Endothelial cell of umbilical vein (primary cell): ENCODE measurements around the gene ITPR2. TPM values are rescaled to one million over a fixed set of nuclear protein-coding genes. Genes with fewer than 3 reads are reported as not detected.
A peak's percentile ranks its signal among the peaks of the same experiment; 100 is the strongest.

ENCODE experiments used
- BruUV-seq: library from RNA; stranded (reverse); fragments of 400-500 nt; replicated peaks from 2 replicates; lab custom pipeline; 2021; lab: Mats Ljungman, UMichigan
- CTCF ChIA-PET: fragments of 300-600, 350-600 bp; sonication (Branson Sonifier 250); formaldehyde crosslinking; loops from one replicate; lab custom pipeline; 2021; ENCODE audit warnings: antibody characterized with exemption, inconsistent platforms; lab: Charles Lee
- POLR2A ChIA-PET: fragments of 300-600, 350-600 bp; sonication (Branson Sonifier 250); formaldehyde crosslinking; loops from one replicate; lab custom pipeline; 2021; ENCODE audit warnings: antibody characterized with exemption, inconsistent platforms; lab: Charles Lee
- DNase-seq: peaks from one replicate; pipeline ENCODE4 v3.0.0-alpha.2; 2011; ENCODE audit warnings: low read depth, low spot score
- FAIRE-seq: peaks from 2 replicates; lab custom pipeline; 2011; peaks lifted over from hg19 to GRCh38; lab: Jason Lieb, UNC
- H2AFZ ChIP-seq: 2 replicates; pipeline ENCODE4 v1.6.0; 2012; ENCODE audit warnings: low read depth, low read length, control low read depth, inconsistent platforms
- H3K27ac ChIP-seq: 2 replicates; pipeline ENCODE4 v1.5.1; 2011; ENCODE audit warnings: low read depth, mild to moderate bottlenecking, control low read depth, low read length, moderate library complexity; ENCODE audit not compliant: insufficient read depth
- H3K27me3 ChIP-seq, 2 experiments: 2 replicates each; pipeline versions ENCODE4 v1.6.0 to v1.6.1; 2011; ENCODE audit warnings: low read length in 2 of 2, mixed read lengths in 1 of 2; ENCODE audit not compliant: control insufficient read depth in 2 of 2, insufficient read depth in 2 of 2
- H3K36me3 ChIP-seq, 2 experiments: 2 replicates in 1 of 2; 3 replicates in 1 of 2; pipeline ENCODE4 v1.5.1; 2011; ENCODE audit warnings: low read length in 2 of 2, mild to moderate bottlenecking in 1 of 2, moderate library complexity in 1 of 2; ENCODE audit not compliant: control insufficient read depth in 2 of 2, insufficient read depth in 2 of 2; ENCODE audit errors: extremely low read depth in 1 of 2
- H3K4me1 ChIP-seq: 3 replicates; pipeline ENCODE4 v1.5.1; 2011; ENCODE audit warnings: mild to moderate bottlenecking, low read length; ENCODE audit not compliant: control insufficient read depth, insufficient read depth; ENCODE audit errors: extremely low read depth
- H3K4me2 ChIP-seq: 2 replicates; pipeline ENCODE4 v1.6.1; 2011; ENCODE audit warnings: low read length, control low read depth, mixed read lengths; ENCODE audit not compliant: insufficient read depth
- H3K4me3 ChIP-seq, 3 experiments: fragments of 200-600 bp in 1 of 3; sonication (generic), shearing (Covaris generic) in 1 of 3; replicated peaks in 1 of 3; 2 replicates each; pipeline ENCODE4 v1.5.1; 2011 to 2016; ENCODE audit warnings: control low read depth in 3 of 3, low read length in 3 of 3, mild to moderate bottlenecking in 2 of 3, inconsistent platforms in 1 of 3, low read depth in 1 of 3, moderate library complexity in 1 of 3; ENCODE audit not compliant: insufficient read depth in 1 of 3
- H3K79me2 ChIP-seq: 2 replicates; pipeline ENCODE4 v1.6.0; 2012; ENCODE audit warnings: low read length, inconsistent platforms; ENCODE audit not compliant: control insufficient read depth, insufficient read depth
- H3K9ac ChIP-seq: replicated peaks from 2 replicates; pipeline ENCODE3; 2011; ENCODE audit warnings: low read length, control low read depth; ENCODE audit not compliant: insufficient read depth; ENCODE audit errors: extremely low read depth
- H3K9me1 ChIP-seq: replicated peaks from 3 replicates; pipeline ENCODE4 v1.6.0; 2011; ENCODE audit warnings: mild to moderate bottlenecking, low read length; ENCODE audit not compliant: control insufficient read depth, insufficient read depth; ENCODE audit errors: extremely low read depth
- H3K9me3 ChIP-seq: replicated peaks from 2 replicates; pipeline ENCODE4 v1.5.1; 2012; ENCODE audit warnings: low read length, inconsistent platforms; ENCODE audit not compliant: control insufficient read depth, insufficient read depth
- H4K20me1 ChIP-seq: replicated peaks from 2 replicates; pipeline ENCODE3; 2011; ENCODE audit warnings: mild to moderate bottlenecking, low read length; ENCODE audit not compliant: control insufficient read depth, insufficient read depth; ENCODE audit errors: extremely low read depth
- EZH2 ChIP-seq: IDR thresholded peaks from 2 replicates; pipeline ENCODE4 v1.6.1; 2012; ENCODE audit warnings: borderline replicate concordance, low read depth, mild to moderate bottlenecking, moderate library complexity, low read length, inconsistent platforms; ENCODE audit not compliant: severe bottlenecking
- FOS ChIP-seq: IDR thresholded peaks from 2 replicates; pipeline ENCODE4 v1.6.1; 2011; ENCODE audit warnings: mild to moderate bottlenecking, low read length, moderate library complexity, borderline replicate concordance; ENCODE audit not compliant: insufficient read depth
- GATA2 ChIP-seq: IDR thresholded peaks from 2 replicates; pipeline ENCODE4 v1.7.0; 2011; ENCODE audit warnings: low read depth, mild to moderate bottlenecking, moderate library complexity, mixed read lengths, low read length; ENCODE audit not compliant: insufficient read length, insufficient read depth
- JUN ChIP-seq: IDR thresholded peaks from 2 replicates; pipeline ENCODE4 v1.6.1; 2011; ENCODE audit warnings: borderline replicate concordance, low read depth; ENCODE audit not compliant: insufficient read length, insufficient read depth
- MYC ChIP-seq: IDR thresholded peaks from one replicate; pipeline ENCODE4 v1.6.1; 2011; ENCODE audit warnings: mild to moderate bottlenecking, low read depth, low read length
- POLR2A ChIP-seq: IDR thresholded peaks from 2 replicates; pipeline ENCODE4 v1.6.1; 2012; ENCODE audit warnings: low read depth, mild to moderate bottlenecking, control low read depth, low read length
- POLR2AphosphoS5 ChIP-seq: IDR thresholded peaks from 2 replicates; pipeline ENCODE4 v1.6.1; 2012; ENCODE audit warnings: low read depth, mild to moderate bottlenecking, control low read depth, low read length, moderate library complexity; ENCODE audit not compliant: insufficient read depth
- dilution Hi-C: fragments of 300-500 bp; cut with MboI; formaldehyde crosslinking; loops from one replicate; pipeline ENCODE4 v1.15.0; 2019; ENCODE audit warnings: low sequenced_read_pairs; ENCODE audit not compliant: extremely low pct_ligation_motif_present
- intact Hi-C: fragments of 100-400 bp; cut with micrococcal nuclease; formaldehyde crosslinking; loops from one replicate; pipeline ENCODE4 v1.10.0; 2022
- polyA plus RNA-seq, 4 experiments: library from polyadenylated mRNA; depleted of rRNA in 3 of 4; stranded (reverse) in 3 of 4; unstranded in 1 of 4; fragments of >200 nt; gene quantifications; 2 replicates each; pipeline versions ENCODE4 v1.2.1 to v1.2.3, GENCODE V29; 2011 to 2012; ENCODE audit warnings: missing spikeins in 1 of 4
- total RNA-seq: library from RNA; stranded (reverse); gene quantifications from 2 replicates; pipeline ENCODE4 v1.2.3, GENCODE V29; 2021
- TF ChIP-seq, protein P1 (sequence below), 2 donors: IDR thresholded peaks; 1 replicate in 1 of 2; 2 replicates in 1 of 2; pipeline ENCODE4 v1.5.1; 2011; ENCODE audit warnings: low read length in 2 of 2, mild to moderate bottlenecking in 2 of 2, moderate library complexity in 2 of 2, control low read depth in 1 of 2, inconsistent platforms in 1 of 2, low read depth in 1 of 2; ENCODE audit not compliant: insufficient read depth in 1 of 2; ENCODE audit errors: extremely low read depth in 1 of 2
- TF ChIP-seq, protein P2 (sequence below): IDR thresholded peaks from 2 replicates; pipeline ENCODE4 v1.6.1; 2011; ENCODE audit not compliant: insufficient read depth, insufficient read length

ITPR2 gene
- total and polyA plus RNA-seq, 2 donors (not counting 3 experiments of a cell fraction or from before 2014, with no cell fraction given), result 16.2 to 86.8 TPM

DNA sequence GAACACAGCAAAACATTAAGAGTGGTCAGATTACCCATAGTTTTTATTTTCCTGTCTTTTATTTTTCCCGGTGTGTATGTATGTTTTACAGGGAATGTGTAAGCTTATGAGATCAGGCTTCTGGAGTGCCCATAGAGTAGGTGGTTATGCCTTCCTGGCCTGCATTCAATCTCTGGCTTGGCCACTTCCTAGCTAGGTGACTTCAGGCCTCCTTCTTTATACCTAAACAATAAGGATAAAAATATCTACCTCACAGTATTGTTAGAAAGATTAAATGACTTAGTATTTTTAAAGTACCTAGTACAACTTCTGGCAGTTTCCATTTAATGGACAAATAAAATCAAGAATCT, 42.4 kb downstream of the ITPR2 start:
- Histone ChIP-seq H3K27ac (no peak overlapping the region), H3K4me2 (no peak overlapping the region), H4K20me1 (no peaks in the 10 kb centered on the region), H3K79me2 (peaks cover 12% of the 10 kb centered on the region), H3K27me3 (no peaks in the 10 kb centered on the region), H3K9ac (no peak overlapping the region), H2AFZ (no peak overlapping the region), H3K9me1 (no peaks in the 10 kb centered on the region), H3K4me1 (peaks cover 39% of the 10 kb centered on the region), H3K36me3 (no peaks in the 10 kb centered on the region), H3K9me3 (no peaks in the 10 kb centered on the region), H3K4me3 (no peak overlapping the region)
- dilution Hi-C loops (no loop called here), intact Hi-C loops (no loop called here)
- CTCF ChIA-PET, result interaction anchor here (1.3 to 1.8 kb wide), 3 partner anchors 15 to 89 kb away, joined by 3 to 5 read pairs (median 4); no protein-coding TSS in a partner anchor
- FAIRE-seq (no peak), DNase-seq (peak; percentile 49)
- POLR2A ChIA-PET, result interaction anchor here (1.0 kb wide), 1 partner anchor 42 kb away, joined by 3 read pairs; the partner anchor contains the start of gene ITPR2
- no peak for TF ChIP-seq GATA2
- no peak for TF ChIP-seq POLR2AphosphoS5
- TF ChIP-seq EZH2, result no peak
- TF ChIP-seq FOS, result no peak
- TF ChIP-seq JUN, result no peak
- TF ChIP-seq, protein P1, sequence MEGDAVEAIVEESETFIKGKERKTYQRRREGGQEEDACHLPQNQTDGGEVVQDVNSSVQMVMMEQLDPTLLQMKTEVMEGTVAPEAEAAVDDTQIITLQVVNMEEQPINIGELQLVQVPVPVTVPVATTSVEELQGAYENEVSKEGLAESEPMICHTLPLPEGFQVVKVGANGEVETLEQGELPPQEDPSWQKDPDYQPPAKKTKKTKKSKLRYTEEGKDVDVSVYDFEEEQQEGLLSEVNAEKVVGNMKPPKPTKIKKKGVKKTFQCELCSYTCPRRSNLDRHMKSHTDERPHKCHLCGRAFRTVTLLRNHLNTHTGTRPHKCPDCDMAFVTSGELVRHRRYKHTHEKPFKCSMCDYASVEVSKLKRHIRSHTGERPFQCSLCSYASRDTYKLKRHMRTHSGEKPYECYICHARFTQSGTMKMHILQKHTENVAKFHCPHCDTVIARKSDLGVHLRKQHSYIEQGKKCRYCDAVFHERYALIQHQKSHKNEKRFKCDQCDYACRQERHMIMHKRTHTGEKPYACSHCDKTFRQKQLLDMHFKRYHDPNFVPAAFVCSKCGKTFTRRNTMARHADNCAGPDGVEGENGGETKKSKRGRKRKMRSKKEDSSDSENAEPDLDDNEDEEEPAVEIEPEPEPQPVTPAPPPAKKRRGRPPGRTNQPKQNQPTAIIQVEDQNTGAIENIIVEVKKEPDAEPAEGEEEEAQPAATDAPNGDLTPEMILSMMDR (IDR thresholded peaks at IDR 0.05; ENCODE audit: extremely low read depth in 1 of 2, insufficient read depth in 1 of 2, low read depth in 1 of 2, low read length in 2 of 2), result no peak
- TF ChIP-seq MYC, result no peak
- no peak for TF ChIP-seq POLR2A
- TF ChIP-seq, protein P2, sequence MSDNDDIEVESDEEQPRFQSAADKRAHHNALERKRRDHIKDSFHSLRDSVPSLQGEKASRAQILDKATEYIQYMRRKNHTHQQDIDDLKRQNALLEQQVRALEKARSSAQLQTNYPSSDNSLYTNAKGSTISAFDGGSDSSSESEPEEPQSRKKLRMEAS, result no peak
- BruUV-seq, result no TSS peak
